Right hindlimb (tissue), 1 donor: ENCODE measurements around the gene GPNMB.

Experiments
- DNase-seq: peaks from one replicate; pipeline ENCODE4 v3.0.0-alpha.2; 2018

The GPNMB gene

DNA sequence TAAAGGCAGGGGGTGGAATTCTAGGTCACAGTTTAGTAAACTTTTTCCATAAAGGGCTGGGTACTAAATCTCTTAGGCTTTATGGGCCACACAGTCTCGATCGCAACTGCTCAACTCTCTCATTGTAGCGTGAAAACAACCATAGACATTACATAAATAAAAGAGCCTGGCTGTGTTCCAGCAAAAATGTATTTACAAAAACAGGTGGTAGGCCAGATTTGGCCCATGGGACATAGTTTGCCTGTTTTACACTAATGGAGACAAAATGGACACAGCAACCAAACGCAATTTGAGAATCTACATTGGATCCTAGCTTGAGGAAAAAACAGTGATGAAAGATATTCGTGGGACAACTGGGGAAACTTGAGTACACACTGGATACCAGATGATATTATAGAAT lies 29.3 kb downstream of the GPNMB start:
- DNase-seq = peak; percentile 27

DNA sequence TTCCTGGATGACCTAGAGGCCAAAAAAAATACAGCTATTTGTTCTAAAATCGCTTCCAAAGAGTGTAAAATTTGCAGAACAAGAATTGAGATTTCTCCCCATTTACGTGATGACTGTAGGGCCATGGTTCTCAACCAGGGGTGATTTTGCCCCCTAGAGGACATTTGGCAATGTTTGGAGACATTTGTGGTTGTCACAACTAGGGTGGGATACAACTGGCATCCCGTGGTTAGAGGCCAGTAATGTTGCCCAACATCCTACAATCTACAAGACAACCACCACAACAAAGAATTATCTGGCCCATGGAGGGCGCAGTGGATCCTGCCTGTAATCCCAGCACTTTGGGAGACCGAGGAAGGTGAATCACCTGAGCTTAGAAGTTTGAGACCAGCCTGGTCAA lies 29.8 kb downstream of the GPNMB start:
- DNase-seq = no peak

DNA sequence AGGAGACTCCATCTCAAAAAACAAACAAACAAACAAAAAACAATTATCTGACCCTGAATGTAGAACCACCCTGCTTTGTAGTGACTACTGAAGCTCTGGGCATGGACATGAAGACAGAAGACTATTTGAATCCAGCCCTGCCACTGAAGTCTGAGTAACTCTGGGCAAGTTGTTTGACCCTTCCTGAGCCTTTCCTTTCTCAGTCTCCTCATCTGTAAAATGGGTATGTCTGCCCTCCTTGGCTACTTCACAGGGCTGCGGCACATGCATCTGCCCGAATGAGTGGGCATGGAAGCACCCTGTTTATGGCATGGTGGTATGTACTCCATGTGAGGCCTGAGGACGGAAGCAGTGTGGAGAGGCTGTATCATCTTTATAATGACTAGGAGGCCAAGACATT lies 30.4 kb downstream of the GPNMB start:
- DNase-seq = no peak

DNA sequence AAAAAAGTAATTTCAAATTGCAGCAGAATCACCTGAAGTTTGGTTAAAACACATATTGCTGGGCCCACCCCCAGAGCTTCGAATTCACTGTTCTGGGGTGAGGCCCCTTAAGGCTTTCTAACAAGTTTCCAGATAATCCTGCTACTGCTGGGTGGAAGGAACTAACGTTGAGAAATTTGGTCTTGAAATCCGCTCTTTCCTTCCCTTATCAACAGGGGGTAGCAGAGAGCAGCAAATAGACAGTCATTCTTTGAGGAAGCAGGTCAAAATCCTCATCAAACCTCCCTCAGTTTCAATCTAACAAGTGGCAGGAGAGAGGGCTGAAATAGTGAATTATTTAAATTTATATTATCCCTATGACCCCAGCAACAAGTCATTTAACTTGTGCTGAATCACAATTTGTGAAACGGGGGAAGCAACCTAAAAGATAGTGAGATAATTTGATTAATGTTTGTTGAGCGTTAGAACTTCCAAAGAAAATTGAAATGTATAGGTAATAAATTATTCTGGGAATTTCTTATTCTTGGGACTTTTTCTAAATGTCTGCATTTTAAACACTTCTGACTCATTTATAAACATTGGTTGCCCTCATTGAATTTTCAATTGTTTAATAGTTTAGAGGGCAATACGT lies 30.9 kb downstream of the GPNMB start:
- no peak for DNase-seq

DNA sequence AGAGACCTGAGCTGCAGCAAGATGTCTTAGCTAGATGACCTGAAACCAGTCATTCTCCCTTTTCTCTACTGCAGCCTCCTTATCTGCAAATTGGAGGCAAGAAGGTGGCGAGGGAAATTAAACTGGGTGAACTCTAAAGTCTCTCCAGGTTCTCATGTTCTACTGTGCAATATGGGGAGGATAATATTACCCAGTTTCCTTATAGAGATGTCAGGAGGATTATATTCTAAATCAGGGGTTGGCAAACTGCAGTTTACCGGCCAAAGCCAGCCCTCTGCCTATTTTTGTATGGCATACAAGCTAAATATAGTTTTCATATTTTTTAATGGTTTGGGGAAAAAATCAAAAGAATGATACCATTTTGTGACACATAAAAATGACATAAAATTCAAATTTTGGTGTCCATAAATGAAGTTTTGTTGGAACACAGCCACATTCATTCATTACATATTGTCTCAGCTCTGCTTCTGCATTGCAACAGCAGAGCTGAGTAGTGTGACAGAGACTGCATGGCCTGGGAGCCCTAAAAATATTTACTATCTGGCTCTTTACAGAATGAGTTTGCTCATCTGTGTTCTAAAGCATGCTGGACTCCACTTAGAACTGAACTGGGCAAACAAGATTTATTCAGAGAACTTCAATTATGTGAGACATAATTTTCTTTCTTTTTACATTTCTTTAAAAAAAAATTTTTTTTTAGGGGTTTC lies 33.4 kb downstream of the GPNMB start:
- no peak for DNase-seq

DNA sequence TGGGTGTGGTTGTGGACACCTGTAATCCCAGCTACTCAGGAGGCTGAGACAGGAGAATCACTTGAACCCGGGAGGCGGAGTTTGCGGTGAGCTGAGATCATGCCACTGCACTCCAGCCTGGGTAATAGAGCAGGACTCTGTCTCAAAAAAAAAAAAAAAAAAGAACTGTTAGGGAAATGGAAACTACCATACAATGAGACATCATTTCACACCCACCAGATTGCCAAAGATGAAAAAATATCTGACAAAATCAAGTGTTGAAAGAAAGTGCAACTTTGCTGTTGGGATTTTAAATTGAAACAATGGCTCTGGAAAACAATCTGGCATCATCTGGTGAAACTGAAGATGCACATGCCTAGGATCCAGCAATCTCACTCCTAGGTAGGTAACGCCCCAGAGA lies 36.5 kb downstream of the GPNMB start:
- no peak for DNase-seq

DNA sequence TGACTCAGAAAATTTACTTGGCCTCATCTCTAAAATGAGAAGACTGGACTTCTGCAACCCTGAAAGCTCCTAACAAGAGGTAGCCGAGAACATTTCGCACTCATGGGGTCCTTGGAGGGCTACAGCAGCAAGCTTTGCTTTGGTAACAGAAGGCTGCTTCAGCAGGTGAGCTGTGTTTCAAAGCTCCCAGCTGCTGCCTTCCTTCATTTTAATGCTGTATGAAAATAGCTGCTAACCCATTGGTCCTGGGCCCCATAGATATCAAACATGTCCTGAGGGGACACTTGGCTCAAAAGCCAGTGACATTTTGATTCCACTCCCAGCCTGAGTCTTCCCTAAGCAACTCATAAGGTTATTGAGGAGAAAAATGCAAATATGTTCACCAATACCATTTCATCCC lies 38.3 kb downstream of the GPNMB start:
- peak; percentile 28 for DNase-seq

DNA sequence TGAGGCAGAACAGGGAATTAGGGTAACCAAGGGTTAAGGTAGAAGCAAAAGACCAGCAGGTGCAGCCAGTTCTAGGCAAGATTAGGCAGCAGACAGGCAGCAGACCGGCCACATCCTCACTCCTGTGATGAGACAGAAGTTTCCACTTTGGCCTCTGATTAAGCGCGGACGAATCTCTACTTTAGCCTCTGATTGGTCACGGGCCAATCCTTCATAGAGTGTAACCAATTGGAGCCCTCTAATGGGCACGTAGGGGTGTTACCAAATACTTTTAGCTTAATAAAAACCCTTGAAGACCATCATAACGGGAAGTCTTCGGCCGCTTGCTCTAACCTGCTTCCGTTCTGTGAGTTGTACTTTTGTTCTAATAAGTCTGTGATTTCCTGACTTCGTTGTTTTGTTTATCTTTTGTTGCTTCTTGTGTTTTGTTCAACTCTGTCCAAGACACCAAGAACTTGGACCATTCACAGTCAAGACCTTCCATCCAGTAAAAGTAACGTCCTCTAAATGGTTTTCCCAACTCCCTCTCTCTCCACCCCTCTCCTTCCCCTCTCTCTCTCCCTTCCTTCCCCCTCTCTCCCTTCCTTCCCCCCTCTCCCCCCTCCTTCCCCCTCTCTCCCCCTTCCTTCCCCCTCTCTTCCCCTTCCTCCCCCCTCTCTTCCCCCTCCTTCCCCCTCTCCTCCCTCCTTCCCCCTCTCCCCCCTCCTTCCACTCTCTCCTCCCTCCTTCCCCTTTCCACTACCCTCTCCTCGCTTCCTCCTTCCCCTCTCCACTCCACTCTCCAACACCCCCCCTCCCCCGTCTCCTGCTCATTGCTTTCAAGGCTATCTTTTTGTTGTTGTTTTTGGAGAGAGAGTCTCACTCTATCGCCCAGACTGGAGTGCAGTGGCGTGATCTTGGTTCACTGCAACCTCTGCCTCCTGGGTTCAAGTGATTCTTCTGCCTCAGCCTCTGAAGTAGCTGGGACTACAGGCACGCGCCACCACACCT lies 39.4 kb downstream of the GPNMB start:
- DNase-seq = no peak

DNA sequence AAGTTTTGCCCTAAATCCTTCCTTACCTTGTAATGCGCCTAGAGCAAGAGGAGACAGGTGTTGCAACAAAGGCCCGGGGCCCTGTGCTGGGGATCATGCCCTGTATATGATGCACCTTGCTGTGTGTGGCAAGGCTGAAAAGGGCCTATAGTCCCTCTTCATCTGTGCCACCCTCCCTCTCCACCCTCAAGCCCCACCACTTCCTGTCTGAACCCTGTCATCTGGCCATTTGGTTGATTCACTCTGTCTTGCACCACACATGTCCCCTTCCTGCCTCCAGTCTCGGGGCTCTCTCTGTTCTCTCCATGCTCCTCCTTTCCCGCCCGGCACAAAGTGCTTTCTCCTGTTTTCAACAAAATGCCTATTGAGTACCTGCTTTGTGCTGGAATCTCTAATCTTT lies 41.0 kb downstream of the GPNMB start:
- no peak for DNase-seq

DNA sequence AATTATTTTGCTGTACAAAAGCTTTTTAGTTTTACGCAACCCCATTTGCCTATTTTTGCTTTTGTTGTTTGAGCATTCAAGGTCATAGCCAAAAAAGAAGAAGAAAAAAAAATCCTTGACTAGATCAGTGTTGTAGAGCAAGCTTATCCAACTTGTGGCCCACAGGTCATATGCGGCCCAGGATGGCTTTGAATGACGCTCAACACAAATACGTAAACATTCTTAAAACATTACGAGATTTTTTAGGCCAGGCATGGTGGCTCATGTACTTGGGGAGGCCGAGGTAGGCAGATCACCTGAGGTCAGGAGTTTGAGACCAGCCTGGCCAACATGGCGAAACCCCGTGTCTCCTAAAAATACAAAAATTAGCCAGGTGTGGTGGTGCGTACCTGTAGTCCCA lies 44.4 kb downstream of the GPNMB start:
- no peak for DNase-seq

DNA sequence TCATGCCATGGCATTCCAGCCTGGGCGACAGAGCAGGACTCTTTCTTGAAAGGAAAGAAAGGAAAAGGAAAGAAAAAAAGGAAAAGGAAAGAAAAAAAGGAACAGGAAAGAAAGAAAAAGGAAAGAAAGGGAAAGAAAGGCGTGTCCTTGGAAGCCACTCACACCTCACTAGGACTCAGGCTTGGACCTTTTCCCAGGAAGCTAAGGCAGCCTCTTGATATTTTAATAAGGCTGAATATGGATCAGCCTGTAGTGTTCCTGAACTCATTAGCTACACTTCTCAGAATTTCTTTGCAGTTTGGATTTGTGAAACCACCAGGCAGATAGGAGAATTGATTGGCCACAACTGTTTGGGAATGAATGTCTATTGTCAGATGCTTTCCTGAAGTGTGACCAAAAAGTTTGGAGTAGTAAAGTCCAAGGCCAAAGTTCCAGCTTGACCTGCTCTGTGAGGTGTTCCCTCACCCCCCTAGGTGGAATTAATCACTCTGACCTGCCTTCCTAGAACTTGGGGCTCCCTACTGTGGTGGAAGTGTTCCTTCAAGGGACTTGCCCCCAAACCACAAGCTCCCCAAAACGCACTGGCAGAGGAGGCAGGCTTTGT lies 45.5 kb downstream of the GPNMB start:
- DNase-seq = no peak

DNA sequence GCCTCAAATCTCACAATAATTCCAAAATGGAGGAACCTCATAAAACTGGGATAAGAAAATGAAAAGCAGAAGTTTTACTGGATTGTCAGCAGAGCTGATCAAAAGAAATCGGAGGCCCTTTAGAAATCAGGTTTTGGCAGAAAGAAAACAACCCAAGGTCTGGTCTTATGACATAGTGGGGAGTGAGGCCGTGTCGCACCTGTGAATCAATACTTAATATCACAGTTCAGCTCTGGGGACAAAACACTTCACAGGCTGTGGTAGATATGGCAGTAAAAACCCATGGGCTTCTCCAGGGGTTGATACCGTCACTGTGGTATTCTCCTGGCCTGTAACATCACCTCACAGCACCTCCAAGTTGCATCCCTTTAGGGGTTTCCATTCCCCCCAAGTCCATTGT lies 46.0 kb downstream of the GPNMB start:
- no peak for DNase-seq

DNA sequence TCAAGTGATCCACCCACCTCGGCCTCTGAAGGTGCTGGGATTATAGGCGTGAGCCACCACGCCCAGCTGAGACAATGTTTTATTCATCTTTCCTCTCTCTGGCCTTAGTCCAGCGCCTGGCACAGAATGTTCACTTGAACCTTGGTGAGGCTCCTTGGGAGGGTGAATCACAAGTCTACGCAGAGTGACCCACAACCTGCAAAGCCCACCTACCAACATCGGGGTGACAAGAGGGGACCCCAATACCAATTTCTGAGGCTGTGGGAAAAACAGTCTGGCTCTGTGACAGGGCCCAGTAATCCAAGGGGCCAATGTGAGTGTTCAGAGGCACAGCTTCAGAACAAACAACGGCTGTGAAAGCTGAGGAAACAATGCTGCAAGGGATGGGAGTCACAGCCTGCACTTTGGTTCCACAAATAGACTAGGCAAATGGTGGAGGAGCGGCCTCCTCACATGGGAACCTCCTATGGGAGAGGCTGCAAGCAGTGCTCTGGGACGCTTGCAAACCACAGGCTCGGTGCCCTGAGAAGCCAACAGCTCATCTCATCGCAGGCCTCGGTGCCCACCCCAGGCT lies 47.0 kb downstream of the GPNMB start:
- DNase-seq = no peak

DNA sequence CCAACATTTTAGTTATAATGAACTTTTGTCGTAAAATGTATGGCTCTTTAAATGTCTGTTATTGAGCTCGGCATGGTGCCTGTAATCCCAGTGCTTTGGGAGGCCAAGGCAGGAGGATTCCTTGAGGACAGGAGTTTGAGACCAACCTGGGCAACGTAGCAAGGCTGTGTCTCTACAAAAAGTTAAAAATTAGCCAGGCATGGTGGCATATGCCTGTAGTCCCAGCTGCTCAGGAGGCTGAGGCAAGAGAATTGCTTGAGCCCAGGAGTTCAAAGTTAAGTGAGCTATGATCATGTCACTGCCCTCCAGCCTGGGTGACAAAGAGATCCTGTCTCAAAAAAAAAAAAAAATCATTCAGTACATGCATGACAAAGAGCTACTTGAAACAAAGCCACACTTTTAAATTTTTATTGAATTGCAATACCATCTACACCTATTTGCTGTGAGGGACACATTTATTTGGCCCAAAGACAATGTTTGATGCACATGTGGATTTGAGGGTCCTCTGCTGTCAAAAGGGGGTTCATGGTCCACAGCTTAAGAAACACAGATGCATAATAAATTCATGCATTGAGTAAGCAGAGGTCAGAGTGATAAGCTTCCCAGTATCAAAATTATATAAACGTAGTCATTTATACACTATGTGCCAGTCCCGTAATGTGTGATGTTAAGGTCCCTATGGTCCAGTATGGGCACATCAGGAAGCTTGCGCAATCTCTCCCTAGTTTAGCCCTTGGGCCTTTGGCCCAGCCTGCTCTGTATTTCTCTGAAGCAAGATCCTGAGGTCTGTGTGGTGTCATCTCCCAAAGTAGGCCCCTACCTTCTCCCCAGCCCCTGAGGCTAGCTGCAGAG lies 48.2 kb downstream of the GPNMB start:
- DNase-seq = no peak

DNA sequence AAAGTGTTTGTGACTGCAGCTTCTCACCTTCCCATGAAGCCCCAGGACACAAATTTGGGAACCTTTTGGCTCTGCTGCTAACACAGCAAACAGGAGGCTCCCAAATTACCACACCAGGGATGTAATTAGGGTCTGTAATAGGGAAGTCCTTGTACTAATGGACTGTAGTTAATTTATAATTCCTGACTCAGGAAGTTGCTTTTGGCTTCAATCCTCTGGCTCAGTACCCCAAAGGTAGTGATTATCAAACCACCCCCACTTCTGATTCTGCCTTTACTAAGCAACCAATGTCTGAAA lies 48.8 kb downstream of the GPNMB start:
- no peak for DNase-seq

DNA sequence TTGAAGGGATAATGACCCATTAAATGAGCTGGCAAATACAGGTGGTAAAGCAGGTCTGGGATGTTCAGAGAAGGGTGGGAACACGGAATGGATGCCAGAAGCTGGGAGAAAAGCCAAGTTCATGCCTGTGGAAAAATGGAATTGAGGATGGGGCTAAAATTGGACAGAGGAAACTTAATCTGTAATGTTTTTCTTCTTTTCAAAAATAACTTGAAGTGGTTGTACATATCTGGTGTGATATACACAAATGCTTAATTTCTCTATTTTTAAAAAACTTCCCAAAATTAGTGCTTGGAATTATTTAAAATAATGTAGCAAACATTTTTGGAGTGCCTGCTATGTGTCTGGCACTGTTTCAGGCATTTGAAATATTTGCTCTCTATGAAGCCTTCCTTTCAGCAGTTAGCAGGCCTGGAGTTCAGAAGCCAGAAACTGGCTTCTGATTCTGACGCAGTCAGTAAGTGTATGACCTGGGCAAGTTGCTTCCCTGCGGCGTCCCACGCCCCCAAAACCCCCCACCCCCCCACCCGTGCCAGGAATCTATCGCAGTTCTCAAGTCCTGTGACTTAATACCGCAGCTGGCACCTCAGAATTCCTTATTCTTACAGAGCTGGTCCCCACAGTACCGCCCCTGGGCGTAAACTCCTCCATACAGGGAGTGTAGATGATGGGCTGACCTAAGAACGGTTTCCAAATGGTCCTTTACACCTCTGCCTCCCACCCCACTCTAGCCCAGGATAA lies 51.7 kb downstream of the GPNMB start:
- DNase-seq = peak; percentile 65

DNA sequence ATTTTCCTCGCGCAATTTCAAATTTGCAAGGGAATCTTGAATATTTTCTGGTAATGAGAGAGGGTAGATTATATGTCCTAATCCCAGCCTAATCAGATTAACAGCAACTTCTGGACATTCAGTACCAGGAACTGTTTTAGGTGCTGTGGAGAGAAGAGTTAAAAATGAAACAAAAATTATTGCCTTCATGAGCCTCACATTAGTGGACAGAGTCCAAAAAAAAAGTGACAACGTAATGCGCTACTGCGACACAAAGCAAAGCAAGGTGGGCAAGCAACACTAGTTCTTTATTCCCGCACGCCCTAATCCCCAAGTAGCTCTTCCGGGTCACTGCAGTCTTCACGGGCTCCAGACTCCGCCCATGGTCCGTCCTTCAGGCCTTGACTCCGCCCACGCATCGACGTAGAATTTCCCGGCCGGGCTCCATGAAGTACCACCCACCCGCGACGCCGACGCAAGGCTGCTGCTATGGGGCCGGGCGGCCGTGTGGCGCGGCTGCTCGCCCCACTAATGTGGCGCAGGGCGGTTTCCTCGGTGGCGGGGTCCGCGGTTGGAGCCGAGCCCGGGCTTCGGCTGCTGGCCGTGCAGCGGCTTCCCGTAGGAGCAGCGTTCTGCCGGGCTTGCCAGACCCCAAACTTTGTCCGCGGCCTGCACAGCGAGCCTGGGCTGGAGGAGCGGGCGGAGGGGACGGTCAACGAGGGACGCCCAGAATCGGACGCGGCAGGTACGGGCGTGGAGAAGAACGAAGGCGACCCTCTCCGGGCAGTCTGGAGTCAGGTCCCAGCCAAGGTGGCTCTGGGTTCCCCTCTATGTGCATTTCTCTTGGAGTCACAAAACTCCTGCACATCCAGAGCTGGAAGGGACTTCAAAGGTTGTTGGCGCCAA lies 52.6 kb downstream of the GPNMB start, which contains the start of gene MALSU1:
TSS of gene MALSU1 (plus strand) at position 455 of the 885 bp plus-strand sequence. CDS start at position 469, 14 bp downstream.
- DNase-seq = peak; percentile 98

DNA sequence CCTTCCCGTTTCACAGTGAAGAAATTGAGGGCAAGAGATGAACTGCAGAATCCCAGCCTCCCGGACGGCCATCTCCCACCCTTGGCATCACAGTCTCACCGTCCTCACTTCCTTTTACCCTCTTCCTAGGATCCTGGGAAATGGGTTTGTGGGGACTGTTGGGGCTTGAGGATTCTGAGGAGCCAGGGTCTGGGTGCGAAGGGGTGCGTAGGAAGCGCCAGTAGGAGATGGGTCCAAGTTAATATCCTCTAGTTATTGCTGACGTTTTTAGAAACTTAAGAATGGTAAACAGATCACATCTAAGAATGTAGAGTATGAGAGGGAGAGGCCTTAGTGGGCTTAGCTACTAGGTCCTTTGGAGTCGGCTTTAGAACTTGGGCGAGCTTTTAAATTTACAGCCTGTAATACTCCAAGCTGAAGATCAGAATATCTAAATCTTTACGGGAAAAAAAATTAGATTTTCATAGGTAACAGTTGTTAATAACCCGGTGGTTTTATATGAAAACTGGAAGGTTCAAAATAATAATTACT lies 53.3 kb downstream of the GPNMB start:
- no peak for DNase-seq

DNA sequence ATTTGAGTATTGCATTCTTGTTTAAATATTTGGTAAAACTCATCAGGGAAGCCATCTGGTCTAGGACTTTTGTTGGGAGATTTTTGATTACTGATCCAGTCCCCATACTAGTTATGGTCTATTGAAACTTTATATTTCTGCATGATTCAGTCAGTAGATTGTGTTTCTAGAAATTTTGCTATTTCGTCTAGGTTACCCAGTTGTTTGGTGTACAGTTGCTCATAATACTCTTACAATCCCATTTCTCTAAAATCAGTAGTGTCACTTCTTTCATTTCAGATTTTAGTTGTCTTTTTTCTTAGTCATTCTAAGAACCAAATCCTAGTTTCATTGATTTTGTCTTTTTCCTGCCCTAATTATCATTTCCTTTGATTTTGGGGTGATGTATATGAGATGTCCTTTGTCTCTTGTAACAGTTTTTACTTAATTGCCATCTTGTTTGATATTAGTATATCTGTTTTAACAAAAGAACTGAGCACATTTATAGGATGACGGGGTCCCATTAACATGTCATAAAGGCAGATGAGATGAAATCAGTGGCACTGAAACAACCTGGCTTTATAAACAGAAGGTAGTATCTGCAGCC lies 60.5 kb downstream of the GPNMB start:
- no peak for DNase-seq

DNA sequence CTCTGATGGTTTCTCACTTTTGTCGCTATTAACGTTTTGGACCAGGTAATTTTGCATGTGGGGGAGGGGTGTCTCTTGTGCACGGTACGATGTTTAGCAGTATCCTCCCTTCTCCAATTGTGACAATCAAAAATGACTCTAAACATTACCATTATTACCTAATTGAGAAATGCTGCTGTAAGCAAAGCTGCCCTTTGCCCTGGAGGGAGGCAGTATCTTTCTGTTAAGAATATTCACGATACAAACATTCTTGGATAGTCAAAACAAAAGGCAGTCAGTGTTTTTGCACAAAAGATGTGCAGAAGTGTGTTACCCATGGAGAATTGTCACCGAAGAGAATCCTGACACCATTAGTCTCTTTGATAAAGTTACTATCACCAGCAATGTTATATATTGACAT lies 62.2 kb downstream of the GPNMB start:
- DNase-seq = no peak
